H1 (cell line): Measurements from ENCODE around the gene MRPL3.

Experiments used
- ATF3 ChIP-seq: IDR thresholded peaks from 2 replicates; pipeline ENCODE4 v1.6.1; 2011; ENCODE audit warnings: low read depth, mild to moderate bottlenecking, low read length; ENCODE audit not compliant: insufficient read depth
- CHD1 ChIP-seq: IDR thresholded peaks from 2 replicates; pipeline ENCODE4 v1.6.1; 2012; ENCODE audit warnings: low read depth, low read length, improper control_type of control experiment
- CTCF ChIP-seq, 3 experiments: IDR thresholded peaks; 1 replicate in 2 of 3; 2 replicates in 1 of 3; pipeline versions ENCODE4 v1.5.1 to v1.6.1; 2011; ENCODE audit warnings: low read length in 3 of 3, mild to moderate bottlenecking in 3 of 3, inconsistent platforms in 2 of 3, low read depth in 1 of 3, moderate library complexity in 1 of 3; ENCODE audit not compliant: insufficient read depth in 1 of 3; ENCODE audit errors: control extremely low read depth in 1 of 3
- EP300 ChIP-seq, 2 experiments: IDR thresholded peaks; 1 replicate in 1 of 2; 2 replicates in 1 of 2; pipeline ENCODE4 v1.6.1; 2011 to 2012; ENCODE audit warnings: low read depth in 2 of 2, low read length in 2 of 2, mild to moderate bottlenecking in 2 of 2, borderline replicate concordance in 1 of 2, inconsistent platforms in 1 of 2, moderate library complexity in 1 of 2
- EZH2 ChIP-seq: fragments of 200-600 bp; sonication (generic); IDR thresholded peaks from 2 replicates; pipeline ENCODE4 v1.7.1; 2012; ENCODE audit warnings: low read depth, mild to moderate bottlenecking, moderate library complexity, low read length, inconsistent platforms; ENCODE audit not compliant: severe bottlenecking
- POLR2AphosphoS5 ChIP-seq: IDR thresholded peaks from 2 replicates; pipeline ENCODE4 v1.6.1; 2011; ENCODE audit warnings: low read depth, low read length
- SIN3A ChIP-seq, 2 experiments: IDR thresholded peaks in 1 of 2; conservative IDR thresholded peaks in 1 of 2; 2 replicates each; pipeline ENCODE4 v1.6.1; 2011 to 2012; ENCODE audit warnings: low read length in 2 of 2, improper control_type of control experiment in 1 of 2, low read depth in 1 of 2, mild to moderate bottlenecking in 1 of 2
- TCF12 ChIP-seq: IDR thresholded peaks from 2 replicates; pipeline ENCODE4 v1.6.1; 2011; ENCODE audit warnings: low read depth, mild to moderate bottlenecking, low read length
- USF2 ChIP-seq: IDR thresholded peaks from 2 replicates; pipeline ENCODE4 v1.6.1; 2011; ENCODE audit warnings: low read length, improper control_type of control experiment
- ZNF274 ChIP-seq: IDR thresholded peaks from 2 replicates; pipeline ENCODE4 v1.7.0; 2012; ENCODE audit warnings: low read length, borderline replicate concordance; ENCODE audit errors: extremely low read depth

- no peak for TF ChIP-seq ZNF274
- no peak for TF ChIP-seq SIN3A (conservative IDR thresholded peaks at IDR 0.05 in 1 of 2, IDR thresholded peaks at IDR 0.05 in 1 of 2; ENCODE audit: low read depth in 1 of 2, low read length in 2 of 2)
- no peak for TF ChIP-seq EP300 (IDR thresholded peaks at IDR 0.05; ENCODE audit: borderline replicate concordance in 1 of 2, low read depth in 2 of 2, low read length in 2 of 2)
- TF ChIP-seq CTCF (IDR thresholded peaks at IDR 0.05; ENCODE audit: control extremely low read depth in 1 of 3, insufficient read depth in 1 of 3, low read depth in 1 of 3, low read length in 3 of 3), result no peak
- TF ChIP-seq EZH2, result no peak
- no peak for TF ChIP-seq ATF3
- no peak for TF ChIP-seq USF2
- no peak for TF ChIP-seq POLR2AphosphoS5
- TF ChIP-seq CHD1, result no peak
- no peak for TF ChIP-seq TCF12
Measured at GRCh38 chr3:131447349-131447748, 55.4 kb downstream of the MRPL3 start.
